Subcutaneous abdominal adipose tissue (tissue), 5 donors: ENCODE data around the gene ALG2.

ENCODE experiments used
- H3K27ac ChIP-seq: one replicate; pipeline ENCODE4 v1.7.0; 2013; ENCODE audit warnings: low read depth, mild to moderate bottlenecking, inconsistent platforms, low read length, moderate library complexity
- H3K27me3 ChIP-seq, 5 donors: one replicate each; pipeline ENCODE4 v1.7.0; 2013; ENCODE audit warnings: low read length in 5 of 5, inconsistent platforms in 1 of 5; ENCODE audit not compliant: control insufficient read depth in 5 of 5, insufficient read depth in 4 of 5
- H3K36me3 ChIP-seq, 5 donors: one replicate each; pipeline ENCODE4 v1.7.0; 2013; ENCODE audit warnings: low read length in 5 of 5; ENCODE audit not compliant: control insufficient read depth in 5 of 5, insufficient read depth in 5 of 5
- H3K4me1 ChIP-seq, 5 donors: one replicate each; pipeline ENCODE4 v1.7.0; 2013; ENCODE audit warnings: low read length in 5 of 5, mild to moderate bottlenecking in 3 of 5, moderate library complexity in 1 of 5; ENCODE audit not compliant: control insufficient read depth in 5 of 5, insufficient read depth in 5 of 5
- H3K4me3 ChIP-seq, 5 donors: one replicate each; pipeline ENCODE4 v1.7.0; 2013; ENCODE audit warnings: low read length in 5 of 5, low read depth in 1 of 5
- H3K9ac ChIP-seq, 5 donors: one replicate each; pipeline ENCODE4 v1.7.0; 2013; ENCODE audit warnings: low read length in 5 of 5, mild to moderate bottlenecking in 4 of 5, moderate library complexity in 3 of 5
- H3K9me3 ChIP-seq, 5 donors: one replicate each; pipeline ENCODE4 v1.7.0; 2013; ENCODE audit warnings: low read length in 5 of 5; ENCODE audit not compliant: control insufficient read depth in 5 of 5
- donor health status: healthy.
- donor health status: healthy.
- donor health status: healthy.
- donor health status: healthy.
- donor health status: healthy.

ALG2 gene

GRCh38 chr9:99257723-99258389 is 36.1 kb upstream of the ALG2 start:
- Histone ChIP-seq H3K36me3 (no peaks in the 10 kb centered on the region), H3K9ac (no peak overlapping the region), H3K4me1 (peaks cover 0 to 17% (median 11%) of the 10 kb centered on the region in 5 donors), H3K27me3 (no peaks in the 10 kb centered on the region), H3K27ac (no peak overlapping the region), H3K4me3 (no peak overlapping the region), H3K9me3 (no peaks in the 10 kb centered on the region)

GRCh38 chr9:99255651-99256050 is 33.9 kb upstream of the ALG2 start:
- no peak overlapping the region for H3K9ac ChIP-seq
- H3K27me3 ChIP-seq = no peaks in the 10 kb centered on the region
- no peaks in the 10 kb centered on the region for H3K36me3 ChIP-seq
- H3K4me1 ChIP-seq = peaks cover 0 to 17% (median 11%) of the 10 kb centered on the region in 5 donors
- H3K9me3 ChIP-seq = no peaks in the 10 kb centered on the region
- no peak overlapping the region for H3K4me3 ChIP-seq
- H3K27ac ChIP-seq = no peak overlapping the region

- no peak overlapping the region for H3K9ac ChIP-seq
- no peak overlapping the region for H3K27ac ChIP-seq
- H3K36me3 ChIP-seq = no peaks in the 10 kb centered on the region
- no peaks in the 10 kb centered on the region for H3K27me3 ChIP-seq
- H3K9me3 ChIP-seq = no peaks in the 10 kb centered on the region
- H3K4me1 ChIP-seq = peaks cover 0 to 6% (median 3%) of the 10 kb centered on the region in 5 donors
- no peak overlapping the region for H3K4me3 ChIP-seq
Observed at GRCh38 chr9:99253772-99254431, 32.2 kb upstream of the ALG2 start.

DNA sequence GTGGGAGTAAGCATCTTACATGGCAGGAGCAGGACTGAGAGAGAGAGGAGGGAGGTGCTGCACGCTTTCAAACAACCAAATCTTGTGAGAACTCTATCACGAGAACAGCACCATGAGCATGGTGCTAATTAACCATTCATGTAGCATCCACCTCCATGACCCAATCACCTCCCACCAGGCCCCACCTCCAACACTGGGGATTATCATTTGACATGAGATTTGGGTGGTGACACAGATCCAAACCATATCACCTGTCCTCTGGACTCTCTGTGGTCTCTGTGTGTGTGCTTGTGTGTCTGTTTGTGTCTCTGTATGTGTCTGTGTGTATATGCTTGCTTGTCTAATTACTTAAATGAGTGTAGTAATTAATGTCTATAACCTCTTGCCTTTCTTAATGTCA is 31.4 kb upstream of the ALG2 start:
- no peaks in the 10 kb centered on the region for H3K4me1 ChIP-seq
- no peak overlapping the region for H3K9ac ChIP-seq
- no peaks in the 10 kb centered on the region for H3K9me3 ChIP-seq
- H3K4me3 ChIP-seq = no peak overlapping the region
- H3K27me3 ChIP-seq = no peaks in the 10 kb centered on the region
- H3K27ac ChIP-seq = no peak overlapping the region
- no peaks in the 10 kb centered on the region for H3K36me3 ChIP-seq

DNA sequence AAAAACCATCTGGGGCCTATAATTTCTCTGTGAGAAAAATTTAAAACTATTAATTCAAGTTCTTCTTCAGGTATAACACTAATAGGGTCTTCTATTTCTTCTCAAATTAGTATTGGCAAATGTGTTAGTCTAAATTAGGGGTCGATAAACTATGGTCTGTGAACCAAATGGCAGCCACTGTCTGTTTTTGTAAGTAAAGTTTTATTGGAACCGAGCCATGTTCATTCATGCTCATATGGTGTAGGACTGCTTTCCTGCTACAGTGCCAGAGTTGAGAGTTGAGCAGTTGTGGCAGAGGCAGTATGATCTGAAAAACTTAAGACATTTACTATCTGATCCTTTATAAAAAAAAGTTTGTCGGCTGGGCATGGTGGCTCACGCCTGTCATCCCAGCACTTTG is 29.4 kb upstream of the ALG2 start:
- H3K27me3 ChIP-seq = no peaks in the 10 kb centered on the region
- no peak overlapping the region for H3K27ac ChIP-seq
- no peaks in the 10 kb centered on the region for H3K9me3 ChIP-seq
- H3K4me1 ChIP-seq = no peaks in the 10 kb centered on the region
- no peak overlapping the region for H3K9ac ChIP-seq
- H3K4me3 ChIP-seq = no peak overlapping the region
- H3K36me3 ChIP-seq = no peaks in the 10 kb centered on the region

DNA sequence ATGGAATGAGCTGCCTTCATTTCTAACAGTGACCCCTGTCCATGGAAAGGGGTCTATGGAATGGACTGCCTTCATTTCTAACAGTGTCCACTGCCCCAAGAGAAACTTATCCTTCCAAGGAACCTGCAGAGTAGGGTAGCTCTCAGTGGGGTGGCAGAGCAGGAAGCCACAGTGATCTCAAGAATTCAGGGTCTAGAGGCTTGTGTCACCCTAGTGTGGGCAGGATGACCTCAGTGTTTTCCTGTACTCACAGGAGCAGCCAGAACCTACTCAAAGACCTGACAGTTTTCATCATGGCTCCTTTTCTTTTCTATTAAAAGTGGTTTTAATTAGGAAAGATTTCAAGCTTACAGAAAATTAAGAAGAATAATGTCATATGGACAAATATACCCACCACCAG is 27.9 kb upstream of the ALG2 start:
- H3K36me3 ChIP-seq = no peaks in the 10 kb centered on the region
- no peak overlapping the region for H3K27ac ChIP-seq
- H3K9ac ChIP-seq = no peak overlapping the region
- no peaks in the 10 kb centered on the region for H3K4me1 ChIP-seq
- H3K9me3 ChIP-seq = no peaks in the 10 kb centered on the region
- H3K27me3 ChIP-seq = no peaks in the 10 kb centered on the region
- H3K4me3 ChIP-seq = no peak overlapping the region

DNA sequence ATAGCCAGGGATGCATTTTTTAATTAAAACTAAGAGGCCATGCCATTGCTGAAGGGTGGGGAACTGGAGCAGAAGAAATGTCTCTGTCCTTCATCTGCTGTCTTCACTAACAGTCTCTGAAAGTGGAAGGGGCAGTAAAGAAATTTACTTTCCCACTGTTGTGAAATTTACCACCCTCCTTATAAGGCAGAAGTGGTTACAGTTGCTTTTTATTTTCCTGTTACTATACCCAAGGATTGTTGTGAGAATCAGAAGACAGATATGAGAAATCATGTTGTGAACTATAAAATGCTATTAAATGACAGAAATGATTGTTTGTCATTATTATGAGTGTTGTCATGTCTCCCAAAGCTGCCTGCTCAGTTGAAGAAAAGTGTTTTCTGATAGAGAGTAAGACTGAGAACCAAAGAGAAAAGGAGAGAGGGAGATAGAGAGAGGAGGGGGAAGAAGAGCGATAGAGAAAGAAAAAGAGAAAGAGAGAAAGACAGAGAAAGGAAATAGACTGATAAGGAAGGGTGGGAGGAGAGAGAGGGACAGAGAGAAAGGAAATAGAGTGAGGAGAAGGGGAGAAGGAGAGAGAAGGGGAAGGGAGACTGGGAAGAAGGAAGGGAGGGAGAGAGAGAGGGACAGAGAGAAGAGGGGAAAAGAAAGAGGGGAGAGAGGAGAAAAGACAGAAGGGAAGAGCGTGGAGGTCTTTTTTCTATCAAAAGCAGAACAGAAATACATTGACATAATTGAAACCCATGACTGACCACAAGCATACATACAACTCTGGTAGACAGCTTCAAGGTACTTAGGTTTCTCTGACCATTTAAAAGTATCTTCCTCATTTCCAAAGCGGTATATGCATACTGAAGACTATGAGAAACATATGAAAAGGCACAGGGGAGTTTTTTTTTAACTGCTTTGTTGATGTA is 22.9 kb upstream of the ALG2 start:
- H3K27ac ChIP-seq = no peak overlapping the region
- H3K4me3 ChIP-seq = no peak overlapping the region
- H3K9ac ChIP-seq = no peak overlapping the region
- H3K27me3 ChIP-seq = no peaks in the 10 kb centered on the region
- H3K4me1 ChIP-seq = no peaks in the 10 kb centered on the region
- no peaks in the 10 kb centered on the region for H3K9me3 ChIP-seq
- H3K36me3 ChIP-seq = peaks cover 0 to 12% (median 8%) of the 10 kb centered on the region in 5 donors

GRCh38 chr9:99241106-99241505 is 19.4 kb upstream of the ALG2 start:
- no peaks in the 10 kb centered on the region for H3K27me3 ChIP-seq
- H3K4me3 ChIP-seq = no peak overlapping the region
- no peak overlapping the region for H3K9ac ChIP-seq
- no peak overlapping the region for H3K27ac ChIP-seq
- H3K4me1 ChIP-seq = no peaks in the 10 kb centered on the region
- no peaks in the 10 kb centered on the region for H3K9me3 ChIP-seq
- peaks cover 0 to 25% (median 12%) of the 10 kb centered on the region in 5 donors for H3K36me3 ChIP-seq

GRCh38 chr9:99239341-99240060 is 17.8 kb upstream of the ALG2 start:
- no peak overlapping the region for H3K4me3 ChIP-seq
- no peaks in the 10 kb centered on the region for H3K9me3 ChIP-seq
- H3K9ac ChIP-seq = no peak overlapping the region
- peaks cover 0 to 2% (median 0%) of the 10 kb centered on the region in 5 donors for H3K4me1 ChIP-seq
- peaks cover 5 to 25% (median 12%) of the 10 kb centered on the region in 5 donors for H3K36me3 ChIP-seq
- H3K27me3 ChIP-seq = no peaks in the 10 kb centered on the region
- H3K27ac ChIP-seq = no peak overlapping the region
